GM23338 (cell line): ENCODE measurements around the gene DSCAML1. TPM values are rescaled to one million over a fixed set of nuclear protein-coding genes. Genes with fewer than 3 reads are reported as not detected.

Experiments
- ATAC-seq: fragments of 200-7000 bp; cut with Tn5 transposase; 3 replicates; pipeline ENCODE4 v1.9.1; 2020
- DNase-seq: peaks from one replicate; pipeline ENCODE4 v3.0.0-alpha.2; 2015; ENCODE audit warnings: low spot score
- H2AFZ ChIP-seq: fragments of 200-600 bp; sonication (generic); 2 replicates; pipeline ENCODE4 v1.8.0; 2016; ENCODE audit warnings: antibody characterized with exemption, mild to moderate bottlenecking, moderate library complexity
- H3F3A ChIP-seq: fragments of 200-600 bp; sonication (generic); replicated peaks from 2 replicates; pipeline ENCODE4 v1.8.0; 2017; ENCODE audit warnings: antibody characterized with exemption, mixed run types, low read depth
- H3K27ac ChIP-seq: fragments of 200-600 bp; sonication (generic); 2 replicates; pipeline ENCODE4 v1.6.1; 2016; ENCODE audit warnings: low read depth
- H3K27me3 ChIP-seq: fragments of 200-600 bp; sonication (generic); 2 replicates; pipeline ENCODE4 v1.8.0; 2016; ENCODE audit warnings: mild to moderate bottlenecking, mixed run types, moderate library complexity; ENCODE audit not compliant: insufficient read depth
- H3K36me3 ChIP-seq: fragments of 200-600 bp; sonication (generic); 2 replicates; pipeline ENCODE4 v1.8.0; 2016; ENCODE audit warnings: mild to moderate bottlenecking; ENCODE audit not compliant: insufficient read depth
- H3K4me1 ChIP-seq: fragments of 200-600 bp; sonication (generic); 2 replicates; pipeline ENCODE4 v1.8.0; 2016; ENCODE audit warnings: mild to moderate bottlenecking, moderate library complexity; ENCODE audit not compliant: insufficient read depth
- H3K4me2 ChIP-seq: fragments of 200-600 bp; sonication (generic); 2 replicates; pipeline ENCODE4 v1.7.1; 2017; ENCODE audit warnings: mixed run types
- H3K4me3 ChIP-seq: fragments of 200-600 bp; sonication (generic); 2 replicates; pipeline ENCODE4 v1.6.1; 2016; ENCODE audit warnings: mixed run types
- H3K79me2 ChIP-seq: fragments of 200-600 bp; sonication (generic); replicated peaks from 2 replicates; pipeline ENCODE4 v1.8.0; 2017; ENCODE audit warnings: mild to moderate bottlenecking; ENCODE audit not compliant: insufficient read depth
- H3K9me2 ChIP-seq: fragments of 200-600 bp; sonication (generic); 2 replicates; pipeline ENCODE4 v1.8.0; 2017; ENCODE audit not compliant: insufficient read depth
- H4K20me1 ChIP-seq: fragments of 200-600 bp; sonication (generic); replicated peaks from 2 replicates; pipeline ENCODE4 v1.8.0; 2017; ENCODE audit warnings: mild to moderate bottlenecking; ENCODE audit not compliant: insufficient read depth
- H3K27ac Mint-ChIP-seq: 2 replicates; pipeline ENCODE4 v1.8.0; 2020; ENCODE audit warnings: inconsistent platforms, mild to moderate bottlenecking, moderate library complexity, mixed read lengths
- H3K27me3 Mint-ChIP-seq: 3 replicates; pipeline ENCODE4 v1.8.0; 2022; ENCODE audit warnings: low read depth, mild to moderate bottlenecking, moderate library complexity, mixed read lengths, inconsistent platforms; ENCODE audit not compliant: insufficient read depth, poor library complexity
- H3K36me3 Mint-ChIP-seq: 3 replicates; pipeline ENCODE4 v1.8.0; 2021; ENCODE audit warnings: low read depth, mild to moderate bottlenecking, inconsistent platforms, moderate library complexity, mixed read lengths
- H3K4me1 Mint-ChIP-seq: 3 replicates; pipeline ENCODE4 v1.8.0; 2020; ENCODE audit warnings: mild to moderate bottlenecking, inconsistent platforms, mixed read lengths
- H3K4me3 Mint-ChIP-seq: 3 replicates; pipeline ENCODE4 v1.8.0; 2021; ENCODE audit warnings: moderate library complexity, mild to moderate bottlenecking, inconsistent platforms, mixed read lengths
- H3K9me3 Mint-ChIP-seq: 3 replicates; pipeline ENCODE4 v1.8.0; 2020; ENCODE audit warnings: moderate library complexity, mild to moderate bottlenecking, inconsistent platforms, mixed read lengths
- CREB1 ChIP-seq: fragments of 250-450 bp; sonication (Bioruptor Pico); IDR thresholded peaks from 2 replicates; pipeline ENCODE4 v1.5.0; 2020; ENCODE audit warnings: low read depth, mild to moderate bottlenecking, moderate library complexity
- CTCF ChIP-seq, 2 experiments: fragments of 200-600 bp in 1 of 2; sonication (generic) in 1 of 2; conservative IDR thresholded peaks; 2 replicates each; pipeline versions ENCODE4 v1.5.1 to v1.6.1; 2016 to 2017; ENCODE audit warnings: antibody characterized with exemption in 2 of 2, low read depth in 2 of 2, mild to moderate bottlenecking in 2 of 2, moderate library complexity in 1 of 2
- ETS1 ChIP-seq: IDR thresholded peaks from 2 replicates; pipeline ENCODE4 v1.6.1; 2016; ENCODE audit warnings: antibody characterized with exemption
- EZH2 ChIP-seq: fragments of 200-600 bp; sonication (generic); IDR thresholded peaks from one replicate; pipeline ENCODE4 v1.8.0; 2017; ENCODE audit warnings: antibody characterized with exemption, mild to moderate bottlenecking, low read depth; ENCODE audit not compliant: unreplicated experiment
- EZH2phosphoT487 ChIP-seq: fragments of 200-600 bp; sonication (generic); IDR thresholded peaks from one replicate; pipeline ENCODE4 v1.8.1; 2018; ENCODE audit warnings: antibody characterized with exemption; ENCODE audit not compliant: unreplicated experiment
- JUNB ChIP-seq: IDR thresholded peaks from one replicate; pipeline ENCODE4 v1.6.1; 2016; ENCODE audit warnings: antibody characterized with exemption; ENCODE audit not compliant: unreplicated experiment
- NANOG ChIP-seq: IDR thresholded peaks from 2 replicates; pipeline ENCODE4 v1.6.1; 2016; ENCODE audit warnings: antibody characterized with exemption, borderline replicate concordance
- POLR2AphosphoS5 ChIP-seq: IDR thresholded peaks from 2 replicates; pipeline ENCODE4 v1.6.1; 2016; ENCODE audit warnings: antibody characterized with exemption, low read depth
- REST ChIP-seq: IDR thresholded peaks from one replicate; pipeline ENCODE4 v1.6.1; 2018; ENCODE audit warnings: antibody characterized with exemption; ENCODE audit not compliant: unreplicated experiment
- STAT1 ChIP-seq: IDR thresholded peaks from one replicate; pipeline ENCODE4 v1.6.1; 2016; ENCODE audit warnings: antibody characterized with exemption; ENCODE audit not compliant: unreplicated experiment
- ZNF114 ChIP-seq: fragments of 250-450 bp; sonication (Bioruptor Pico); IDR thresholded peaks from 2 replicates; pipeline ENCODE4 v1.5.0; 2020; ENCODE audit warnings: mild to moderate bottlenecking, moderate library complexity
- ZNF331 ChIP-seq: fragments of 250-450 bp; sonication (Bioruptor Pico); IDR thresholded peaks from 2 replicates; pipeline ENCODE4 v1.5.0; 2020; ENCODE audit warnings: low read depth, mild to moderate bottlenecking, moderate library complexity
- ZNF462 ChIP-seq: fragments of 250-450 bp; sonication (Bioruptor Pico); IDR thresholded peaks from 2 replicates; pipeline ENCODE4 v1.5.0; 2020; ENCODE audit warnings: mild to moderate bottlenecking, moderate library complexity
- polyA plus RNA-seq: library from polyadenylated mRNA; unstranded; fragments of >200 nt; fragmentation: Nextera tagmentation; extraction: Ambion mirVana; gene quantifications from 2 replicates; pipeline ENCODE4 v1.2.1, GENCODE V29; 2016
- total RNA-seq: library from RNA; depleted of rRNA; stranded (reverse); fragments of >200 nt; shearing (Covaris generic); gene quantifications from 2 replicates; pipeline ENCODE4 v1.2.3, GENCODE V29; 2014

DSCAML1 gene
- total and polyA plus RNA-seq, 2 experiments from 2014 or later: 0.17 TPM; not detected in 1

- Histone ChIP-seq H3K4me2 (0 out of 2 replicates have a peak overlapping the region, but pooled peaks have one; percentile 62), H2AFZ (peak overlapping the region; percentile 84), H3K27me3 (no peaks in the 10 kb centered on the region), H4K20me1 (0 out of 2 replicates have a peak, but pooled peaks cover 2% of the 10 kb centered on the region), H3K27ac (no peak overlapping the region), H3F3A (no peaks in the 10 kb centered on the region), H3K4me3 (no peak overlapping the region), H3K4me1 (peaks cover 22% of the 10 kb centered on the region), H3K79me2 (no peaks in the 10 kb centered on the region), H3K9me2 (no peaks in the 10 kb centered on the region), H3K36me3 (no peaks in the 10 kb centered on the region)
- Mint-ChIP-seq H3K4me3 (no peak overlapping the region), H3K27ac (no peak overlapping the region), H3K36me3 (no peaks in the 10 kb centered on the region), H3K27me3 (peaks cover 10% of the 10 kb centered on the region), H3K9me3 (no peaks in the 10 kb centered on the region), H3K4me1 (peaks cover 27% of the 10 kb centered on the region)
- ATAC-seq (peak; percentile 45), DNase-seq (no peak)
- no peak for TF ChIP-seq NANOG
- TF ChIP-seq POLR2AphosphoS5: no peak
- TF ChIP-seq CREB1 (CRISPR knock-in tag): no peak
- TF ChIP-seq JUNB: no peak
- TF ChIP-seq STAT1: no peak
- TF ChIP-seq ZNF462 (CRISPR knock-in tag): no peak
- no peak for TF ChIP-seq REST
- TF ChIP-seq EZH2phosphoT487: no peak
- TF ChIP-seq ZNF331 (CRISPR knock-in tag): no peak
- no peak for TF ChIP-seq CTCF (conservative IDR thresholded peaks at IDR 0.05; ENCODE audit: low read depth in 2 of 2)
- TF ChIP-seq ETS1: no peak
- no peak for TF ChIP-seq ZNF114 (CRISPR knock-in tag)
- no peak for TF ChIP-seq EZH2
Measured at GRCh38 chr11:117601006-117601708, 195.9 kb downstream of the DSCAML1 start.
